ENCODE data around the gene GRAMD1A.

Gene GRAMD1A

GRCh38 chr19:34982275-34982674 lies 17.8 kb upstream of the GRAMD1A start:
- Histone ChIP-seq H3K36me3 (ENCODE audit: low read depth) (no peaks in the 10 kb centered on the region), H3K4me3 (ENCODE audit: severe bottlenecking) (no peak overlapping the region), H3K9me3 (ENCODE audit: severe bottlenecking) (no peaks in the 10 kb centered on the region), H3K4me1 (ENCODE audit: insufficient read depth, poor library complexity, severe bottlenecking) (no peaks in the 10 kb centered on the region), H3K27ac (ENCODE audit: poor library complexity, severe bottlenecking) (no peak overlapping the region), H3K27me3 (ENCODE audit: insufficient read depth, poor library complexity, severe bottlenecking) (no peaks in the 10 kb centered on the region)
- no peak for TF ChIP-seq CTCF (IDR thresholded peaks at IDR 0.05; ENCODE audit: poor library complexity, severe bottlenecking)
- DNase-seq (ENCODE audit: low spot score) (no peak), ATAC-seq (ENCODE audit: low read depth) (no peak)

GRCh38 chr19:34983786-34984185 lies 16.3 kb upstream of the GRAMD1A start:
- TF ChIP-seq CTCF (IDR thresholded peaks at IDR 0.05; ENCODE audit: poor library complexity, severe bottlenecking): no peak
- DNase-seq (ENCODE audit: low spot score) (no peak), ATAC-seq (ENCODE audit: low read depth) (no peak)
- Histone ChIP-seq H3K4me1 (ENCODE audit: insufficient read depth, poor library complexity, severe bottlenecking) (no peaks in the 10 kb centered on the region), H3K9me3 (ENCODE audit: severe bottlenecking) (no peaks in the 10 kb centered on the region), H3K36me3 (ENCODE audit: low read depth) (no peaks in the 10 kb centered on the region), H3K4me3 (ENCODE audit: severe bottlenecking) (no peak overlapping the region), H3K27ac (ENCODE audit: poor library complexity, severe bottlenecking) (no peak overlapping the region), H3K27me3 (ENCODE audit: insufficient read depth, poor library complexity, severe bottlenecking) (no peaks in the 10 kb centered on the region)

GRCh38 chr19:34984287-34984686 lies 15.8 kb upstream of the GRAMD1A start:
- H3K27ac ChIP-seq (ENCODE audit: poor library complexity, severe bottlenecking): no peak overlapping the region
- H3K9me3 ChIP-seq (ENCODE audit: severe bottlenecking): no peaks in the 10 kb centered on the region
- no peaks in the 10 kb centered on the region for H3K27me3 ChIP-seq (ENCODE audit: insufficient read depth, poor library complexity, severe bottlenecking)
- ATAC-seq (ENCODE audit: low read depth) (no peak), DNase-seq (ENCODE audit: low spot score) (no peak)
- no peak overlapping the region for H3K4me3 ChIP-seq (ENCODE audit: severe bottlenecking)
- no peaks in the 10 kb centered on the region for H3K4me1 ChIP-seq (ENCODE audit: insufficient read depth, poor library complexity, severe bottlenecking)
- TF ChIP-seq CTCF (IDR thresholded peaks at IDR 0.05; ENCODE audit: poor library complexity, severe bottlenecking): no peak
- H3K36me3 ChIP-seq (ENCODE audit: low read depth): no peaks in the 10 kb centered on the region

- Histone ChIP-seq H3K4me3 (ENCODE audit: severe bottlenecking) (no peak overlapping the region), H3K4me1 (ENCODE audit: insufficient read depth, poor library complexity, severe bottlenecking) (no peaks in the 10 kb centered on the region), H3K9me3 (ENCODE audit: severe bottlenecking) (no peaks in the 10 kb centered on the region), H3K27me3 (ENCODE audit: insufficient read depth, poor library complexity, severe bottlenecking) (no peaks in the 10 kb centered on the region), H3K27ac (ENCODE audit: poor library complexity, severe bottlenecking) (no peak overlapping the region), H3K36me3 (ENCODE audit: low read depth) (no peaks in the 10 kb centered on the region)
- no peak for DNase-seq (ENCODE audit: low spot score)
- no peak for TF ChIP-seq CTCF (IDR thresholded peaks at IDR 0.05; ENCODE audit: poor library complexity, severe bottlenecking)
- ATAC-seq (ENCODE audit: low read depth): no peak
These were observed 14.7 kb upstream of the GRAMD1A start for GRCh38 chr19:34985249-34986022.

GRCh38 chr19:34988119-34988518 lies 12.0 kb upstream of the GRAMD1A start:
- DNase-seq (ENCODE audit: low spot score) (no peak), ATAC-seq (ENCODE audit: low read depth) (no peak)
- no peaks in the 10 kb centered on the region for H3K27me3 ChIP-seq (ENCODE audit: insufficient read depth, poor library complexity, severe bottlenecking)
- no peaks in the 10 kb centered on the region for H3K9me3 ChIP-seq (ENCODE audit: severe bottlenecking)
- TF ChIP-seq CTCF (IDR thresholded peaks at IDR 0.05; ENCODE audit: poor library complexity, severe bottlenecking): no peak
- no peaks in the 10 kb centered on the region for H3K36me3 ChIP-seq (ENCODE audit: low read depth)
- no peaks in the 10 kb centered on the region for H3K4me1 ChIP-seq (ENCODE audit: insufficient read depth, poor library complexity, severe bottlenecking)
- H3K4me3 ChIP-seq (ENCODE audit: severe bottlenecking): no peak overlapping the region
- no peak overlapping the region for H3K27ac ChIP-seq (ENCODE audit: poor library complexity, severe bottlenecking)

All from RWPE2 (cell line).